Activated CD8-positive, alpha-beta T cell treated with anti-CD3 and anti-CD28 coated beads for 36 hours (primary cell): ENCODE results near the gene HDGFL2. TPM values are rescaled to one million over a fixed set of nuclear protein-coding genes. Genes with fewer than 3 reads are reported as not detected.

Experiments used
- ATAC-seq: fragments of 200-7000 bp; cut with Tn5 transposase; one replicate; pipeline ENCODE4 v1.10.0; 2021; ENCODE audit warnings: mild to moderate bottlenecking, moderate library complexity
- CTCF ChIA-PET: fragments of 350-600 bp; sonication (Branson Sonifier 250); formaldehyde crosslinking; loops from one replicate; lab custom pipeline; 2021; ENCODE audit warnings: antibody characterized with exemption; lab: Charles Lee
- POLR2A ChIA-PET: fragments of 350-600 bp; sonication (Branson Sonifier 250); formaldehyde crosslinking; loops from one replicate; lab custom pipeline; 2021; ENCODE audit warnings: antibody characterized with exemption; lab: Charles Lee
- DNase-seq: peaks from one replicate; pipeline ENCODE4 v3.0.0-alpha.2; 2020
- H3K27ac Mint-ChIP-seq: one replicate; pipeline ENCODE4 v1.8.0; 2021; ENCODE audit warnings: mild to moderate bottlenecking, mixed read lengths
- H3K27me3 Mint-ChIP-seq: one replicate; pipeline ENCODE4 v1.8.0; 2021; ENCODE audit warnings: mixed read lengths
- H3K36me3 Mint-ChIP-seq: one replicate; pipeline ENCODE4 v1.8.0; 2021; ENCODE audit warnings: low read depth, mixed read lengths
- H3K4me1 Mint-ChIP-seq: one replicate; pipeline ENCODE4 v1.8.0; 2021; ENCODE audit warnings: low read depth, mixed read lengths
- H3K4me3 Mint-ChIP-seq: one replicate; pipeline ENCODE4 v1.8.0; 2021; ENCODE audit warnings: mild to moderate bottlenecking, moderate library complexity, mixed read lengths
- H3K9me3 Mint-ChIP-seq: one replicate; pipeline ENCODE4 v1.8.0; 2021; ENCODE audit warnings: mixed read lengths
- CTCF ChIP-seq: fragments of 200-600 bp; IDR thresholded peaks from one replicate; pipeline ENCODE4 v1.8.0; 2022; ENCODE audit warnings: antibody characterized with exemption, mild to moderate bottlenecking
- intact Hi-C: fragments of 100-400 bp; cut with micrococcal nuclease; formaldehyde crosslinking; loops from one replicate; pipeline ENCODE4 v1.10.0; 2022
- total RNA-seq, 2 experiments: library from RNA; stranded (reverse); gene quantifications; one replicate each; pipeline ENCODE4 v1.2.3, GENCODE V29; 2021

Gene HDGFL2
- total RNA-seq, 2 experiments from 2014 or later: 37.5 to 44.0 TPM

DNA sequence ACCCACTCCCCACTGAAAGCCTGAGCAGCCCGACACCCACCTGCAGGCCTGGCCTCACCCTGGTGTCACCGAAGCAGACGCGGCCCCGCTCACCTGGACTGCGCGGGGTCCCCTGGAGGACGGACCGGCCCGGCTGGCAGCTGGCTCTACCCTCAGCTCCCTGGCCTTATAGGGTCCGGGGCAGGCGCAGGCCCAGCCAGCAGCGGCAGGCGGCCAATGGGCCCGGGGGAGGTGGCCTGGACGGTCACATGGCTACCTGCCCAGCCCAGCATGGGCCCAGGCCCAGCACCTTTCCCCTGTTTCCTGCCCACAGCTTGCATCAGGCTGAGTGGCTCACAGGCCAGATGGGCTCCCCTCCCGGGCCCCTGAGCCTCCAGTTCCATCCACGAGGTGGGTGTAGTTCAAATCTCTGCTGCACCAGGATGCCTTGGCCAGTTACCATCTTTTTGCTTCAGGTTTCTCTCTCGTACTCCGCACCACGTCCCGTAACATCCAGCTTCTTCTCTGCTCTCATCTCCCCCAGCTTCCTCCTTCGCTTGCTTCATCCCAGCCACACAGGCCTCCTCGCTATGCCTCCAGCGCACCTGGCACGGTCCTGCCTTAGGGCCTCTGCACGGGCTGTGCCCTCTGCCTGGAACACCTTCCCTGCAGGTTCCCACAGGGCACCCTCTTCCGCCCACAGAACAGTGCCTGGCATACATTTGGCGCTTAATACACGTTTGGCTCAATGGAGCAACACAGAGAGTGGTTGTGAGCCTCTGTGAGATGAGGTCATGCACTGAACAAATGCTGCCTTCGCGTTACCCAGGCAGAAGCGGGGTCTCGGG is 46.5 kb downstream of the HDGFL2 start, which contains the start of gene PLIN4:
TSS of gene PLIN4 (minus strand) at position 142 of the 827 bp plus-strand sequence. CDS start 214 bp downstream, outside the sequence.
- Mint-ChIP-seq H3K4me3 (no peak within 1 kb of the TSS), H3K9me3 (no peaks in the 10 kb centered on the region), H3K36me3 (no peaks in the 10 kb centered on the region), H3K27me3 (no peaks in the 10 kb centered on the region), H3K27ac (no peak within 1 kb of the TSS), H3K4me1 (no peaks in the 10 kb centered on the region)
- no peak for ATAC-seq
- POLR2A ChIA-PET: no interaction called here
- intact Hi-C loops: no loop called here
- no peak for DNase-seq
- CTCF ChIA-PET: interaction anchor here (1.0 kb wide), 1 partner anchor 9 kb away, joined by 3 read pairs; no protein-coding TSS in a partner anchor
- TF ChIP-seq CTCF: no peak

DNA sequence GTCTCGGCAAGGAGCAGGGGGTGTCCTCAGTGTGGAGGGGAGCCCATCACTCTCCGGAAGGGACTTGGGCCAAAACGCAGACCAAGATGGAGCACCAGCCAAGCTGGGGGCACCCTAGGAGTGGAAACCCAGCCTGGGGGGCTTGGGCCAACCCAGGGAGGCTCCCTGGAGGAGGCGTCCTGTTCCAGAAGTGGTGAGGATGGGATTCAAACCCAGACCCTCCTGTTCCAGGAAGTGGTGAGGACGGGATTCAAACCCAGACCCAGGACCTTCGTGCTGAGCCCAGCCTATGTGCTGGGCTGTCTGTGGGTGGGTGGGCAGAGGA is 47.0 kb downstream of the HDGFL2 start:
- intact Hi-C loops: no loop called here
- H3K36me3 Mint-ChIP-seq: no peaks in the 10 kb centered on the region
- CTCF ChIA-PET: no interaction called here
- DNase-seq (no peak), ATAC-seq (no peak)
- H3K27ac Mint-ChIP-seq: no peak overlapping the region
- no peaks in the 10 kb centered on the region for H3K27me3 Mint-ChIP-seq
- H3K4me1 Mint-ChIP-seq: no peaks in the 10 kb centered on the region
- H3K4me3 Mint-ChIP-seq: no peak overlapping the region
- POLR2A ChIA-PET: no interaction called here
- TF ChIP-seq CTCF: no peak
- no peaks in the 10 kb centered on the region for H3K9me3 Mint-ChIP-seq

- Mint-ChIP-seq H3K9me3 (no peaks in the 10 kb centered on the region), H3K27me3 (no peaks in the 10 kb centered on the region), H3K27ac (no peak overlapping the region), H3K36me3 (no peaks in the 10 kb centered on the region), H3K4me3 (no peak overlapping the region), H3K4me1 (no peaks in the 10 kb centered on the region)
- ChIA-PET CTCF (no interaction called here), POLR2A (no interaction called here)
- intact Hi-C loops: no loop called here
- DNase-seq (no peak), ATAC-seq (no peak)
- no peak for TF ChIP-seq CTCF
These were observed 47.6 kb downstream of the HDGFL2 start for GRCh38 chr19:4519521-4520277.

DNA sequence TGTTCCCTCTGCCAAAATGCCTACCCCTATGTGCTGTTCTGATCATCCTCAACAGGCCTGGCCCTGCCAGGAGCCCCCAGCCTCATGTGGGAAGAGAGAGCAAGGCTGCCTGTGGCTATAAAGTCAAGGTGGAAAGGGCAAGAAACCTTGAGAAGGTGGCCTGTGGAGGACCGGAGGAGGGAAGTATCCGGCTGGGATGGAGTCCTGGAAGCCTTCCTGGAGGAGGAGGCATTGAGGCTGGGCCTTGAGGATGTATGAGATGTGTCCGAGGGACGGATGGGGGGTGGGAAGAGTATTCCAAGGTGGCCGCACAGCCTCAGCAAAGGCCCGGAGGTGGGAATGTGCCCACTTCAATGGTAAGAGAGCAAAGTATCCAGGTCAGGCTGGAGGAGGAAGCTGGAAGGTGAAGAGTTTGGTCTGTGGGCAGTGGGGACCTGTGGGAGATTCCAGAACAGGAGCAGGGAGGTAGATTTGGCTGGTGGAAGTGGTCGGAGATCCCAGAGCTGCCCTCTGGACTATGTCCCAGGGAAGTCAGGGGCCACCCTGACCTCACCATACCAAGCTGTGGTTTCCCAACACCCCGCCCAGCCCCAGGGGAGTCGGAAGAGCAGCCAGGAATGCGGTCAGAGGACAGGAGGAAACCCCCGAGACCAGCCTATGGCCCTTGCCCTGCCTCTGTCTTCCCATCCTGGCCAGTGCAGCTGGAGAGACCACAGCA is 49.2 kb downstream of the HDGFL2 start:
- no peak for DNase-seq
- ChIA-PET POLR2A (no interaction called here), CTCF (interaction anchor here (0.6 to 4.1 kb wide), 3 partner anchors 46 to 1884 kb away, joined by 3 to 17 read pairs (median 5); no protein-coding TSS in a partner anchor)
- H3K9me3 Mint-ChIP-seq: no peaks in the 10 kb centered on the region
- TF ChIP-seq CTCF: no peak
- H3K27ac Mint-ChIP-seq: no peak overlapping the region
- intact Hi-C loops: no loop called here
- H3K36me3 Mint-ChIP-seq: no peaks in the 10 kb centered on the region
- no peaks in the 10 kb centered on the region for H3K27me3 Mint-ChIP-seq
- H3K4me3 Mint-ChIP-seq: no peak overlapping the region
- H3K4me1 Mint-ChIP-seq: no peaks in the 10 kb centered on the region
- no peak for ATAC-seq
